ENCODE measurements around the gene LIX1.
A peak's percentile ranks its signal among the peaks of the same experiment; 100 is the strongest.
"Not testable (repeated sequence)": the region's sequence is repeated elsewhere in the genome, so short reads cannot be mapped to it uniquely, and the experiment has no call there.

Gene LIX1

GRCh38 chr5:97142521-97143254 is at the start of gene LIX1:
Gene LIX1 (minus strand): TSS chr5:97142611. CDS start chr5:97142576, 35 bp downstream.
- no peak for DNase-seq (ENCODE audit: extremely low read depth, low read depth)
- peak; percentile 62 for TF ChIP-seq CTCF (IDR thresholded peaks at IDR 0.05; ENCODE audit: low read depth, low read length)

- no peak for TF ChIP-seq CTCF (IDR thresholded peaks at IDR 0.05; ENCODE audit: low read depth, low read length)
Measured at GRCh38 chr5:97191893-97192292, 49.5 kb upstream of the LIX1 start.

GRCh38 chr5:97189523-97189922 is 47.1 kb upstream of the LIX1 start:
- DNase-seq (ENCODE audit: extremely low read depth, low read depth), result not testable (repeated sequence)

More at GRCh38 chr5:97191893-97192292, 49.5 kb upstream of the LIX1 start:
- DNase-seq (ENCODE audit: extremely low read depth, low read depth), result no peak

- no peak for TF ChIP-seq CTCF (IDR thresholded peaks at IDR 0.05; ENCODE audit: low read depth, low read length)
- no peak for DNase-seq (ENCODE audit: extremely low read depth, low read depth)
Measured at GRCh38 chr5:97183930-97184213, 41.5 kb upstream of the LIX1 start.

- no peak for TF ChIP-seq CTCF (IDR thresholded peaks at IDR 0.05; ENCODE audit: low read depth, low read length)
Measured at GRCh38 chr5:97183100-97183929, 40.9 kb upstream of the LIX1 start, which contains the start of gene RIOK2. Gene RIOK2 (minus strand): TSS chr5:97183247. CDS start chr5:97183191, 56 bp downstream.

GRCh38 chr5:97182571-97183099 is 40.2 kb upstream of the LIX1 start:
- TF ChIP-seq CTCF (IDR thresholded peaks at IDR 0.05; ENCODE audit: low read depth, low read length), result no peak
- DNase-seq (ENCODE audit: extremely low read depth, low read depth), result no peak

More at GRCh38 chr5:97183100-97183929, 40.9 kb upstream of the LIX1 start, which contains the start of gene RIOK2:
- peak; percentile 84 for DNase-seq (ENCODE audit: extremely low read depth, low read depth)

GRCh38 chr5:97181856-97182545 is 39.6 kb upstream of the LIX1 start:
- no peak for DNase-seq (ENCODE audit: extremely low read depth, low read depth)
- no peak for TF ChIP-seq CTCF (IDR thresholded peaks at IDR 0.05; ENCODE audit: low read depth, low read length)

- DNase-seq (ENCODE audit: extremely low read depth, low read depth), result not testable (repeated sequence)
Measured at GRCh38 chr5:97179457-97179856, 37.0 kb upstream of the LIX1 start.

Data from AG09319 (cell line).